ENCODE data around the gene PWWP2A.
"Not testable (repeated sequence)": the region's sequence is repeated elsewhere in the genome, so short reads cannot be mapped to it uniquely, and the experiment has no call there.

Gene PWWP2A

GRCh38 chr5:160079753-160080152 lies 39.5 kb downstream of the PWWP2A start:
- in situ Hi-C loops (cut with HindIII; ENCODE audit: low sequenced_read_pairs), result no loop called here

DNA sequence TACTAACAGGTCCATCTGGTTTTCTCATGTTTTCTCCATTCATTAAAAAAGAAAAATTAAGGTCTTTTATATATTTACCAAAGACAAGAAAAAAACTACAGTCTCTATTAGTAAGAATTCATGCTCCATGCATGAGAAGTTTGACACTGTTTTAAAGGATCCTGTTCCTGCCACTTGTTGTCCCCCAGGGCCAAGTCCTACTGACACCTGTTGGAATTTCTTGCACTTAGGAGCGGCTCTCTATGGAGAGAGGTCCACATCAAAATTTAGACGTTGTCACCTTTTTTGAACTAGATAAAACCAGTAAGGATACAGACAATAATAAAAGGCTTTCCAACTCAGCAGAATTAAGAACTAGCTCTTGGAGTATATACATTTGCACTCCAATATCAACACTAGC lies 42.3 kb downstream of the PWWP2A start:
- in situ Hi-C loops (cut with HindIII; ENCODE audit: low sequenced_read_pairs), result no loop called here

DNA sequence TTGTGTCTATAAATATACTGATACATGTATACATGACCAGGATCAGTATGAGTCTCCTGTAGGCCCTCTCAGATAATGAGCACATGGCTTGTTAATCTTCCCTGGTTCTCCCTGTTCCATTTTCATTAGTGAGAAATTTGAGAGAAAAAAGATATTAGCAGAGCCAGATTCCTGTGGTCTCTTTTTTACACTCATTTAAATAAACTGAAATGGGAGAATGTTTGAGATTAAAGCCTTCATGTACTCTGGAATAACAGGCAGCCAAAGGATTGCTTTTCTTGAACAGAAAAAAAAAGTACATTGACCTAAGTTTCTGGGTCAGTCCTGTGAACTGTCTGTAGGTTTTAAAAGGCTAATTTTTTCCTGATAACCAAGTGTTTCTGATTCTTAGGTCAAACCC lies 44.2 kb downstream of the PWWP2A start:
- in situ Hi-C loops (cut with HindIII; ENCODE audit: low sequenced_read_pairs), result no loop called here

DNA sequence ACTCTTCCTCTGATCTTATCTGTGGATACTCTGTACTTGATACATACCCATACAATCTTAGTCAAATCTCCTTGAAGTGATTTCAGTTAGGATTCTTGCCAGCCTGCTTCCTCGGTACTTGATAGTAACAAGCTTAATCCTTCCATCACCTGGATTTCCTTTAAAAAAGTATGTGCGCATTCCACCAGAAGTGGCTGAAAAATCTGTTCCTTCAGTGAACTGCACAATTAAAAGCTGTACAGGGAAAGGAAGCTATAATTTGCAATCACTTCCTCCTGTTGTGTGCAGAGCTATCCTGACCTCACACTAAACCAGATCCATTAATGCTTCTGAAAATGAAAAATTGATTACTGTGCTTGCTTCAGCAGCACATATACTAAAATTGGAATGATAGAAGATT lies 47.3 kb downstream of the PWWP2A start:
- in situ Hi-C loops (cut with HindIII; ENCODE audit: low sequenced_read_pairs), result no loop called here

DNA sequence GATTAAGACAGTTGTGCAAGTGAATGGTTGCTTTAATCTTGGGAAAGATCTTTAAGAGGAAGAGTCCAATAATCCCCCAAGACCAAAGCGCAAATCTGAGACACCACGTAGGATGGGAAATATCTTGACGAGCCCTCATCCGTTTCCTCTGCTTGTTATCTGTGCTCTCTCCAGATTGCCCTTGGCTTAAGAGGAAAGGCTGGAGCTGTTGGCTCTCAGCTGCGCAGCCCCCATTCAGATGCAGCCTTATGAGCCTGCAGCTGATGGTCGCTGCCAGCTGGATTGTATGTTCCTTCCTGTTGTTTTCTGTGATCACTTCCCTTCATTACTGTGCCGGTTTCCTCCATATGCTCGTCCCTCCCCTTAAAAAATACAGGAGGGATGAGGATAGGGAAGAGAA lies 47.7 kb downstream of the PWWP2A start:
- in situ Hi-C loops (cut with HindIII; ENCODE audit: low sequenced_read_pairs), result no loop called here

DNA sequence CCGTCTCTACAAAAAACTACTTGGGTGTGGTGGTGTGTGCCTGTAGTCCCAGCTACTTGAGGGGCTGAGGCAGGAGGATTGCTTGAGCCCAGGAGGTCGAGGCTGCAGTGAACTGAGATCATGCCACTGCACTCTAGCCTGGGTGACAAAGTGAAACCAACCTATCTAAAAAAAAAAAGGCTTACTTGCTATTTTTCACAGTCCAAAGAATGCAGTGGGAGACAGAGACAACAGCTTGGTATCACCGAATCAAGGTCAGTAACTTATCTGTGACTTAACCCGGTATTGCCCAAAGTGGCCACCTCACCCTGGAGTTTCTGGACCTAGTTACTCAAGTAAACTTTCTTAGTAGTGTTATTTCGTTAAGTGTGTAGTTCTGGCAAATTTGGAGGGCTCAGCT lies 50.1 kb downstream of the PWWP2A start:
- in situ Hi-C loops (cut with HindIII; ENCODE audit: low sequenced_read_pairs), result not testable (repeated sequence)

DNA sequence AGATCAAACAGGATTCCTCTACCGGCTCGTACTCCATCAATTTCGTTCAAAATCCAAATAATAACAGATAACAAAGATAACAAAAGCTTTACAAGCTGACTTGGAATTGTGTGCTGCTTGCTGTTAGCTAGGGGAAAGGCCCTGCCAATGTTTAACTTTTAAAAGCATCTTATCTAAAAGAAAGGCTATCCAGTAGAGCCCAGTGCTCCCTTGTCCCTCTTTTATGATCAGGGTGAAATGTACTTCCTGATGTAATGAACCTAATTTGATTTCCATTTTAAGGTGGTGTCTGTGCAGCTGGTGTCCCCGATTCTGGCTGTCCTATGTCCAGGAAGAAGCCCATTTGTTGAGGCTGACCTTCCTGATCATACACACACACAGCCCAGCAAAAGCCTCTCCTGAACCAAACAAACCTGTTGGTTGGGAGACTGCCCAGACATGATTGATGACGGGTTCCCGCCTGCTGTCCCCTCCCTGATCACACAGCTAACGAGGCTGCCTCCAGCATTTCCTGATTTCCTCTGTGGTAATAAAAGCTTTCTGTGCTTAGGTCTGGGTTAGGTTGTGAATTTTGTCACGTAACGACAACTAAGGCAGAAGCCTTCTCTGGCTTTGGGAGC lies 54.1 kb downstream of the PWWP2A start:
- in situ Hi-C loops (cut with HindIII; ENCODE audit: low sequenced_read_pairs), result no loop called here

DNA sequence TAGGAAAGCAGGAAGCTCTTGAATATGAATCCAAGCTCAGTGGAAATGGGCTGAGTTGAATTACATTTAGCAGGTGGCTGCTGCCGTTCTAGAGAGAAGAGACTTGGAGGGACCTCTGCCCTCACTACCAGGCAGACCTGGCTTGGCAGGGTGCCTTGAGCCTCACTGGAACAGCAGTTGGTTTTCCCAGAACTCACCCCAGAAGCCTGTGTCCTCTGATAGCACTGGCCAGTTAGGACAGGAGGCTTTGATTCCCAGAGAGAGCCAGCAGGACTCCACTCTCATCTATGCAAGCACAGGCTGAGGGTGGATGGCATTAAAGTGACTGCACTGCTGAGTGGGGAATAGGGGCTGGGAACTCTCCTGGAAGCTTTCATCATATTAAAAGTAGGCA lies 54.8 kb downstream of the PWWP2A start:
- in situ Hi-C loops (cut with HindIII; ENCODE audit: low sequenced_read_pairs), result no loop called here

DNA sequence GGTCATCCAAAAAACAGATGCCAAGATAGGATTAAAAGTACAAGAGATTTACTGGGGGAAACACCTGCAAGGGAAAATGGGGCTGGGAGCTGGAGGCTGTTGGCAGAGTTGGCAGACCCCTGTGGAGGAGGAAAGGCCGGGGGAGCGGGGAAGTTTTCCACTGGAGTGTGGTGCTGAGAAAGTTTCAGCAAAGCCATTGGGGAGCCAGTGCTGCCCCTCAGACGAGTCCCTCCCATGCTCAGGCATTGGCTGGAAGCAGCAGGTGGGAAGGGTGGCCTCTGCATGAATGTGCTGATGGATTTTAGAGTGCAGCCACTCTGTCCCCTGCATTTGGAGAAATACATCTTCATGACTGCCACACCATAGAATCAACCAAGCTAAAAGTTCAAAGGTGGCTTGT lies 57.5 kb downstream of the PWWP2A start:
- in situ Hi-C loops (cut with HindIII; ENCODE audit: low sequenced_read_pairs), result no loop called here

- in situ Hi-C loops (cut with HindIII; ENCODE audit: low sequenced_read_pairs), result no loop called here
Measured at GRCh38 chr5:160060001-160060400, 59.2 kb downstream of the PWWP2A start.

DNA sequence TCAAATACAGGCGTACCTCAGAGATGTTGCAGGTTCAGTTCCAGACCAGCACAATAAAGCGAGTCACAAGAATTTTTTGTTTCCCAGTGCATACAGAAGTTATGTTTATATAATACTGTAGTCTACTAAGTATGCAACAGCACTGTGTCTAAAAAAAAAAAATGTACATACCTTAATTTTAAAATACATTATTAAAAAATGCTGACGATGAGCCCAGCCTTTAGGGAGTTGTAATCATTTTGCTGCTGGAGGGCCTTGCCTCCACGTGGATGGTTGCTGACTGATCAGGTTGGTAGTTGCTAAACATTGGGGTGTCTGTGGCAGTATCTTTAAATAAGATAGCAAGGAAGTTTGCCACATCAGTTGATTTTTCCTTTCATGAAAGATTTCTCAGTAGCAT lies 62.0 kb downstream of the PWWP2A start:
- in situ Hi-C loops (cut with HindIII; ENCODE audit: low sequenced_read_pairs), result no loop called here

DNA sequence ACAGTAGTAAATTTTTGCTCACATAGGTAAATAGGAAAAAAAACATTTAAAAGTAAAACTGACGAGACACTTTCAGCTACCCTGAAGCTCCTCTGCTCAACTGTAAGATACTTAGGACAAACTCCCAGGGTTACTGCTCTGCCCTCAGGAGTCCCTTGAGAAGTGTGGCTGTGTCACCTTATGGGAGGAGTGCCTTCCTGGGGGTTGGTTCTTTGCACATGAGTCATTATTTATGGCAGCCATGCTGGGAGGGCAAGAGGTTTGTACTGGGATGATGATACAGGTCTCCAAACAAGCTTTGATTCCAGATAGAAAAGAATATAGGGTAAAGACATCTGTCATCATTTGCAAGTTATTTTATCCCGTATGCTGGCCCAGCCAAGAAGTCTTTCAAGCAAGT lies 64.4 kb downstream of the PWWP2A start:
- in situ Hi-C loops (cut with HindIII; ENCODE audit: low sequenced_read_pairs), result no loop called here

DNA sequence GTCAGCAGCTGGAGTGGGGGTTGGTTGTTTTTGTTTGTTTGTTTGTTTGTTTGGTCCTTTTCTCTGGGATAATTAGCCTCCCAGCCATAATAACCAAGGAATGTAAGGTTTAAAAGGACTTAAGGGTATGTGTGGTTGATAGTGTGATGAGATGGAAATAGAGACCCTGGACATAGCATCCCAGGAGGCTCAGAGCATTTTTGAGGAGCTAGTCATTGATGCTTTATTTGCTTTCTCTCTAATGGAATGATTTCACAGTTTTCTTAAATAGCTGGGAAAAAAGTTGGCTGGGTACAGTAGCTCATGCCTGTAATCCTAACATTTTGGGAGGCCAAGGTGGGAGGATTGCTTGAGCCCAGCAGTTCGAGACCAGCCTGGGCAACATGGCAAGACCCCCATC lies 65.2 kb downstream of the PWWP2A start:
- in situ Hi-C loops (cut with HindIII; ENCODE audit: low sequenced_read_pairs), result no loop called here

DNA sequence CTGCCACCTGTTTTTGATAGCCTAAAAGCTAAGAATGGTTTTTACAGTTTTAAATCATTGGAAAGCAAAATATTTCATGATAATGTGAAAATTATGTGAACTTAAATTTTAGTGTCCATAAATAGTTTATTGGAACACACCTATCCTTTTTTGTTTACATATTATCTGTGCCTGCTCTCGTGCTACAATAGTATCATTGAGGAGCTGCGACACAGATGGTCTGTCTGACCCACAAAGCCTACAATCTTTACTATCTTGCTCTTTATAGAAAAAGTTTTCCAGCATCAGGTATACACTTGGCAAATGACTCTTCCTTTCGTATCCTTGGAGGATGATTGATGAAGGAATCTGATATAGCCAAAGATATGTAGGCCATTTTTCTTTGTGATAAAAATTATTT lies 70.2 kb downstream of the PWWP2A start:
- in situ Hi-C loops (cut with HindIII; ENCODE audit: low sequenced_read_pairs), result no loop called here

- in situ Hi-C loops (cut with HindIII; ENCODE audit: low sequenced_read_pairs), result no loop called here
Measured at GRCh38 chr5:160048131-160048530, 71.1 kb downstream of the PWWP2A start.

DNA sequence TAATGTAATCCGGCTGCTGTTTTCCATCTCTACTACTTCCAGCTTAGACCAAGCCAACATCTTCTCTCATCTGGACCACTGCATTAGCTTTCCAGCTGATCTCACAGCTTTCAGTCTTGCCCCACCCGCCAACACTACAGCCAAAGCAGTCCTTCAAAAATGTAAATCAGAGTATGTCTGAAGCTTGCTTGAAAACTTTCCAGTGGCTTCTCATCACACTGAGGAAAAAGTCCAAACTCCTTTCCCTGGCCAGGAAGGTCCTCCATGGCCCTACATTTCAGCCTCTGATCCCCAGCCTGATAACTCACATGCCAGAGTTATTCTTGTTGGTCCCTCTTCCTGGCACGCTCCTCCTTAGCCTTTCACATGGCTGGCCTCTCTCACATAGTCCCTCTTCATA lies 71.8 kb downstream of the PWWP2A start:
- in situ Hi-C loops (cut with HindIII; ENCODE audit: low sequenced_read_pairs), result no loop called here

- in situ Hi-C loops (cut with HindIII; ENCODE audit: low sequenced_read_pairs), result no loop called here
Measured at GRCh38 chr5:160044967-160045366, 74.3 kb downstream of the PWWP2A start.

GRCh38 chr5:160044391-160044804 lies 74.9 kb downstream of the PWWP2A start:
- in situ Hi-C loops (cut with HindIII; ENCODE audit: low sequenced_read_pairs), result no loop called here

DNA sequence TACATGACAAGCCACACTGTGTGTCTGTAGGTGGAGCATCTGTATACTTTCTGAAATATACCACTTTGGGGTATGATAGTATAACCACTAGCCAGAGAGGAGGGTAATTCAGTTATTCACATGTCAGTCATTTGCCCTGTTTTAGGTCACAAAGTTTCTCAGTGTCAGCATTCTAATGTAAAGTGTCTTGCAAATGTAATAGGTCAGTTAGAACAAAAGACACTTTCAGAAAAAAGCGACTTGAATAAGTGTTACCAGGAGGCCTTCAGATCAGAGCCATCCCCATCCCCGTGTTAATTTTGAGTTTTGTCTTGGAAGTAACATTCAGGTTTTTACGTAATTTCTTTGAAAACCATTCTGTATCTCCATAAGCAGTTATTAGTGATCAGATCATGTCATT lies 76.6 kb downstream of the PWWP2A start:
- in situ Hi-C loops (cut with HindIII; ENCODE audit: low sequenced_read_pairs), result no loop called here

Data from DLD1 (cell line).